ENCODE data around the gene TPRN. TPM values are rescaled to one million over a fixed set of nuclear protein-coding genes. Genes with fewer than 3 reads are reported as not detected.

The TPRN gene
- total RNA-seq, 4 donors from 2014 or later: 76.2 to 228 (median 117) TPM

DNA sequence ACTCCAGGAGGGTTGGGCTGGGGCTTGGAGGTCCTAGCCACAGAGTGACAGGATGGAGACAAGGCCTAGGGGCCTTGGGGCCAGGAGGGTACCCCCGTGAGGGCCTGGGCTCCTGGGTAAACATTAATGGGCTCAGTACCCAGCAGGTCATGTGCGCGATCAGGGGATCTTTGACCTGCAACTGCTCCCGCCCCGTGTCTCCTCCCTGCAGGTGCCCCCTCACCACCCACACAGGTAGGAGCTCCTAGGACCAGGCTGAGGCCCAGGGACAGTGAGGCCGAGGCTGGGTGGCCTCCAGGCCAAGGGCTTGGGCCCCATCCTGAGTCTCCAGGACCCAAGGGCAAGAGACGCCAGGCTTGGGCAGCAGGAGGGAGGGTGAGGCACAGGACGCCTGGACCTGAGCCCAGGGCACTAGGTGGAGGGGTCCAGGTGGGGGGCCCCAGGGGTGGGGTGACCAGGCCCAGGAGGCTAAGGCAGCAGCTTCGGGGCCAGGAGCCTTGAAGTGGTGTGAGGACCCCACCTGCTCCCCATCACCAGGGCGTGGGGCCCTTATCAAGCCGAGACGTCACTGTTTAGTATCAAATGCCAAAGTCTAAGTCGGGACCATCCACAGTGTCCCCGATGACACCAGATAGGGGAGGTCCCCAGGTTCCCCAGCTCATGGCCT, 30.3 kb upstream of the TPRN start, which contains the start of gene SLC34A3:
TSS of gene SLC34A3 (plus strand) at position 197 of the 667 bp plus-strand sequence. CDS start 802 bp downstream, outside the sequence.
- Histone ChIP-seq H3K4me3 (no peak within 1 kb of the TSS), H3K36me3 (no peaks in the 10 kb centered on the region), H3K9me3 (no peaks in the 10 kb centered on the region), H3K27me3 (peaks cover 71% of the 10 kb centered on the region), H3K4me1 (peaks cover 5 to 41% (median 23%) of the 10 kb centered on the region in 4 donors), H3K27ac (no peak within 1 kb of the TSS)
- DNase-seq: no peak
- in situ Hi-C loops (cut with MboI; ENCODE audit: low pct_ligation_motif_present in 1 of 4, low pct_unique_long_range_greater_than_20kb in 1 of 4, low sequenced_read_pairs in 3 of 4) (loop anchor here in 1 of 4 donors (10.0 kb wide), 1 partner anchor 106 kb away; no protein-coding TSS in a partner anchor), intact Hi-C loops (cut with DNase I; ENCODE audit: low total_unique reads) (no loop called here)
- 46% methylated on average over 13 of the region's 14 CpGs; no CpG with 5 or more reads in 1 of the 2 donors for WGBS, 2 donors (ENCODE audit: low coverage in 1 of 2)
- TF ChIP-seq POLR2AphosphoS5 (IDR thresholded peaks at IDR 0.05): no peak
- TF ChIP-seq POLR2A (IDR thresholded peaks at IDR 0.05): no peak
- no peak for TF ChIP-seq EP300 (IDR thresholded peaks at IDR 0.05; ENCODE audit: low read depth)
- TF ChIP-seq, protein P1, sequence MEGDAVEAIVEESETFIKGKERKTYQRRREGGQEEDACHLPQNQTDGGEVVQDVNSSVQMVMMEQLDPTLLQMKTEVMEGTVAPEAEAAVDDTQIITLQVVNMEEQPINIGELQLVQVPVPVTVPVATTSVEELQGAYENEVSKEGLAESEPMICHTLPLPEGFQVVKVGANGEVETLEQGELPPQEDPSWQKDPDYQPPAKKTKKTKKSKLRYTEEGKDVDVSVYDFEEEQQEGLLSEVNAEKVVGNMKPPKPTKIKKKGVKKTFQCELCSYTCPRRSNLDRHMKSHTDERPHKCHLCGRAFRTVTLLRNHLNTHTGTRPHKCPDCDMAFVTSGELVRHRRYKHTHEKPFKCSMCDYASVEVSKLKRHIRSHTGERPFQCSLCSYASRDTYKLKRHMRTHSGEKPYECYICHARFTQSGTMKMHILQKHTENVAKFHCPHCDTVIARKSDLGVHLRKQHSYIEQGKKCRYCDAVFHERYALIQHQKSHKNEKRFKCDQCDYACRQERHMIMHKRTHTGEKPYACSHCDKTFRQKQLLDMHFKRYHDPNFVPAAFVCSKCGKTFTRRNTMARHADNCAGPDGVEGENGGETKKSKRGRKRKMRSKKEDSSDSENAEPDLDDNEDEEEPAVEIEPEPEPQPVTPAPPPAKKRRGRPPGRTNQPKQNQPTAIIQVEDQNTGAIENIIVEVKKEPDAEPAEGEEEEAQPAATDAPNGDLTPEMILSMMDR (IDR thresholded peaks at IDR 0.05): no peak

DNA sequence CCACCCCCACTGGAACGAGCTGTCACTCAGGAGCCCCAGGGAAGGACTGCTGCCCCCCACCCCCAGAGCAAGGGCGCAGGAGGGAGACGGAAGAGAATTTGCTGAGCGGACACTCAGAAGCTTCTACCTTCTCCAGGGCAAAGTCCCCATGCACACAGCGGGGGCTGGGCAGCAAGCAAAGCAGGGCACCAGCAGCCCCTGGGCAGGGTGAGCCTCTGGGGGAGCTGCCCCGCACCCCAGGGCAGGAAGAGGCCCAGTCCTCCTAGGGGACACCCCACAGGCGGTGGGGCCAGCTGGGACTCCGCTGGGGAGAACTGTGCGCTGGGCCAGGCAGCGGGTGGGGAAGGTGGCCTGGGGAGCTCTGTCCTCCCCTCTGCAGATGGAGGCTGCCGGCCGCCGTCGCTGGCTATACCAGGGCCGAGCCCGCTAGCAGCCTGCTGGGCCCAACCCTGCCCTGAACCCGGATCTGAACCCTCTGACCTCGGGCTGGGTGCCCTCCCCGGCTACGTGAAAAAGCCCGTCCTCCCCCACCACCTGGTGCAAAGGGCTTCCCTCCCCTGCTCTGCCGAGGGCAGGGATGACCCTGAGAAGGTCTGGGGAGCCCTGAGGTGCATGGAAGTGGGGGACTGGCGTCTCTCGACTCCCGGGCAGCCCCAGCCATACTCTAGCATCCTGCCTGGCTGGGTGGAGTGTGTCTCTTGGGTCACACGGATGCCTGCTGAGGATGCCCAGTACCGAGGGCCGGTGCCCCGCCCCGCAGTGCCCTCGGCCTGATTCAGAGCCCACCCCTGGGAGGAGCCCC, 29.6 kb upstream of the TPRN start:
- H3K27me3 ChIP-seq: peaks cover 71% of the 10 kb centered on the region
- no peaks in the 10 kb centered on the region for H3K36me3 ChIP-seq
- H3K4me3 ChIP-seq: no peak overlapping the region
- no peak for DNase-seq
- no peak for TF ChIP-seq POLR2A (IDR thresholded peaks at IDR 0.05)
- TF ChIP-seq, protein P1 (IDR thresholded peaks at IDR 0.05): no peak
- TF ChIP-seq EP300 (IDR thresholded peaks at IDR 0.05; ENCODE audit: low read depth): no peak
- TF ChIP-seq POLR2AphosphoS5 (IDR thresholded peaks at IDR 0.05): no peak
- no peaks in the 10 kb centered on the region for H3K9me3 ChIP-seq
- H3K4me1 ChIP-seq: peaks cover 5 to 41% (median 22%) of the 10 kb centered on the region in 4 donors
- in situ Hi-C loops (cut with MboI; ENCODE audit: low pct_ligation_motif_present in 1 of 4, low pct_unique_long_range_greater_than_20kb in 1 of 4, low sequenced_read_pairs in 3 of 4): loop anchor here in 2 of 4 donors (10.0 kb wide), 1 partner anchor 105 kb away; no protein-coding TSS in a partner anchor
- no peak overlapping the region for H3K27ac ChIP-seq
- 39% methylated on average over 24 of the region's 31 CpGs; no CpG with 5 or more reads in 1 of the 2 donors for WGBS, 2 donors (ENCODE audit: low coverage in 1 of 2)
- intact Hi-C loops (cut with DNase I; ENCODE audit: low total_unique reads): loop anchor here (5.0 kb wide), 1 partner anchor 103 kb away; no protein-coding TSS in a partner anchor

DNA sequence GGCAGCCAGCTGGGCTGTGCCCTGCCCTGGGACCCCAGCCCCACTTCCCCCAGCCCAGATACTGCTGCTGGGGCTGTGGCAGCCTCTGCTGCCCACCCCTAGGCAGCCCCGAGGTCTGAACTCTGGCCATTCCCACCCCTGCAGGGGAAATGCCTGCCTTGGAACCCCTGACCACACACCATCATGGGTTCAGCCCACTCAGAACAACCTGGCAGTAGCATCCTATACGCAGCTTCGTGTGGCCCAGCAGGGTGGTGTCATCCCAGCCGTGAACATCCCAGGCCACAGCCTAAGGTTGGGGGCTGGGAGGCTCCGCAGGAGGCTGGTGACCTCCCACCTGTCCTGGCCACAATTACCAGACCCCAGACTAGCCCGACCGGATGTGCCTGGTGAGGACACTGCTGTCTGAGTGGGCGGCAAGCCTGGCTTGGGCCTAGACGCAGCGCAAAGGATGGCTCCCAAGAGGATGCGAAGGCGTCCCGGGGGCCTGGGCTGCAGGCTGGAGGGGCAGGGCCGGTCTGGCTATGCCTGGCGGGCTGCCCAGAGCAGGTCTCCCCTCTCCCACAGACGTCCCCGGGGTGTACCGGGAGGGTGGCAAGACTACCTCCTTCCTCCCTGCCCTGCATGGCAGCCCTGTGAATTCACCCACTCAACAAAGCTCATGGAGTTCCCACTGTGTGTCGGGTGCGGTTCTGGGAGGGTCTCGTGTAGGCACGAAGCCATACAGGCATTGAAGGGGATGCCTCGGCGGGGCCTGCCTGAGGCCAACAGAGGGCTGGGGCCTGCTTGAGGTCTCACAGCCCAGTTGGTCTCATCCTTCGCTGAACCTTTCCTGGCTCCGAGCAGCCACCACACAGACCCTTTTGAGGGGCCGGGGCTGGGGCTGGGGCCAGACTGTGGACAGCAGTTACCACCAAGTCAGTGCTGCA, 28.7 kb upstream of the TPRN start:
- in situ Hi-C loops (cut with MboI; ENCODE audit: low pct_ligation_motif_present in 1 of 4, low pct_unique_long_range_greater_than_20kb in 1 of 4, low sequenced_read_pairs in 3 of 4) (loop anchor here in 1 of 4 donors (10.0 kb wide), 1 partner anchor 104 kb away; no protein-coding TSS in a partner anchor), intact Hi-C loops (cut with DNase I; ENCODE audit: low total_unique reads) (loop anchor here (5.0 kb wide), 1 partner anchor 102 kb away; no protein-coding TSS in a partner anchor)
- peaks cover 63% of the 10 kb centered on the region for H3K27me3 ChIP-seq
- H3K36me3 ChIP-seq: no peaks in the 10 kb centered on the region
- TF ChIP-seq POLR2AphosphoS5 (IDR thresholded peaks at IDR 0.05) (no peak), EP300 (IDR thresholded peaks at IDR 0.05; ENCODE audit: low read depth) (no peak), POLR2A (IDR thresholded peaks at IDR 0.05) (no peak)
- TF ChIP-seq, protein P1 (IDR thresholded peaks at IDR 0.05): no peak
- DNase-seq: no peak
- no peak overlapping the region for H3K27ac ChIP-seq
- no peak overlapping the region for H3K4me3 ChIP-seq
- peaks cover 8 to 41% (median 23%) of the 10 kb centered on the region in 4 donors for H3K4me1 ChIP-seq
- WGBS, 2 donors (ENCODE audit: low coverage in 1 of 2): 56% methylated on average over 25 of the region's 27 CpGs; no CpG with 5 or more reads in 1 of the 2 donors
- H3K9me3 ChIP-seq: no peaks in the 10 kb centered on the region

Data from transverse colon (tissue), 4 donors.